HG02610 (cell line): ENCODE results near the gene SERPINA1.
"Not testable (repeated sequence)": the region's sequence is repeated elsewhere in the genome, so short reads cannot be mapped to it uniquely, and the experiment has no call there.

ENCODE experiments used
- ATAC-seq: cut with Tn5 transposase; IDR thresholded peaks from one replicate; pipeline ENCODE4 v1.9.1; 2021; ENCODE audit warnings: mild to moderate bottlenecking, moderate library complexity; ENCODE audit not compliant: unreplicated experiment

Gene SERPINA1

DNA sequence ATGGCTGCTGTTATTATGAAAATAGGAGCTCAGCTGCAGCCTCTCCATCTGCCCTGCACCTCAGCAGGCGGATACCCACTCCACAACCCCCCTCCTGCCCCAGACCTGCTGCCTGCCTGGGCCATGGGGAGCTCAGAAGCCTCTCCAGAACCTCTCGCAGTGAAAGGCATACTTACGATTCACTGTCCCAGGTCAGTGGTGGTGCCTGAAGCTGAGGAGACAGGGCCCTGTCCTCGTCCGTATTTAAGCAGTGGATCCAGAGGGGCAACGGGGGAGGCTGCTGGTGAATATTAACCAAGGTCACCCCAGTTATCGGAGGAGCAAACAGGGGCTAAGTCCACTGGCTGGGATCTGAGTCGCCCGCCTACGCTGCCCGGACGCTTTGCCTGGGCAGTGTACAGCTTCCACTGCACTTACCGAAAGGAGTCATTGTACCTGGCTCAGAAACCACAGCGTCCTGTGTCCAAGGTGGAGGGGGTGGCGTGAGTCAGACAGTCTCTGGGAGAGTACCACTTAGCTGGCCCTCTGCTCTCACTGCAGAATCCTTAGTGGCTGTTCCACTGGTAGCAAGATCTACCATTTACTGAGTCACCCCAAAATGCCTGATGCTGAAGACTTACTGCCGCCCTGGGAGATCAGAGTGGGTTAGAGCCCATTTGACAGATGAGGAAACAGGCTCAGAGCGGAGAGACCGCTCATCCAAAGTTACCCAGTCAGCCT, at the start of gene SERPINA1:
TSS of gene SERPINA1 (minus strand) at position 219 of the 720 bp plus-strand sequence. CDS start 5,365 bp downstream, outside the sequence.
- no peak for ATAC-seq

DNA sequence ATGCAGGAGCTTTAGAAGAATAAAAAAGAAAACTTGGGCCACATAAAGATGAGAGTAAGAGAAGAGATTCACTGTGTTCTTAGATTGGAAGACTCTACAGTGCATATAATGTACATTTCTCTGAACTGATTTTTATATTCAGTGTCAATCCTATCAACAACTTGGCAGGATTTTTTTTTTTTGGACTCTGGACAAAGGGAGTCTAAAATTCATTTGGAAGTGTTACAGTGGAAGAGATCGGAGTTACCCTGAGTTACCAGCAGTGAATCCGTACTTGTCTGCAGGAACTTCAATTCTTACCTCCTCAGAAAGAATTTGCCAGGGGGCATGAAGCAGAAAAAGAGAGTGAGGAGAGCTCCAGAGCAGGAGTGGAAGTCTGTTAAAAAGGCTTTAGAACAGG, 40.2 kb upstream of the SERPINA1 start:
- no peak for ATAC-seq

DNA sequence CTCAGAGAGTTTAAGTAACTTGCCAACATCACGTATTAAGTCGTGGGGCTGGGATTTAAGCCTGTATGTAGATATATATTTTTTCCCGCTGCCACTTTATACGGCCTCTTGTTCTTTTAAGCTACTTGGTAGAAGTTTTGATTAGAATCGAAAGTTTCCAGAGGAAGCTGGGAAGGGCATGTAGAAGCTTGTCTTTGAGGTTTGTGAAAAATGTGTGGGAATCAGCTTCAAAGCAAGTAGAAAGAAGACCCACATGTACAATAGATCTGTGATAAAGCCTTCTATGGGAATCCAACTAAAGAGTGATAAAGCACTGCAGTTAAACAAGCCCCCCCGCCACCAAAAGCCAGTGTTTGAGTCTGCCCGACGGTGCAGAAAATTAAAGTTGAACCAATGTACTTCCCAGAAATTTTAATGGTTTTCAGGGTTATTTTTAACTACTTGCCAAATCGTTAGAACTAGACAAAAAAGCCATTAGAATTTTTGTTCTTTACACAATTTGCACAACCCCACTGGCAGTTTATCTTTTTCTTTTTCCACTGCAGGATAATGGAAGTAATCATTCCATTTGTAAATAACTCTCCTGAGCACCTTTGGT, 38.7 kb upstream of the SERPINA1 start:
- no peak for ATAC-seq

GRCh38 chr14:94426526-94426925, 38.1 kb upstream of the SERPINA1 start:
- ATAC-seq = no peak

DNA sequence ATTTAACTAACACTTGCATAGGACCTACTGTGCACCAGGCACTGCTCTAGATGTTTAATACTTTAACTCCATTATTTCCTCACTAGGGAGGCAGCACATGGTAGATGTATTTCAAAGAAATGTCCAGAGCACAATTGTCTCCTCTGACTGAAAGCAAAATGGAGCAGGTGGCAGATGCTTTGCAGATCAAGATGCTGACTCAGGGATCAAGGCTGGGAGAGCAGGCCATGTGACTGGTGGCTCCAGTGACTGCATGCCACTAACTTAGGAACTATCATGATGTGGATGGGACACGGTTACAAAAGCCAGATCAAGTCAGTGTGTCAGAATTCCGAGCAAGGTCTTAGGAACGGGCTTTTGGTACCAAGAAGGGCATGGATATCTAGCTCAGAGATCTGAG, 36.0 kb upstream of the SERPINA1 start:
- ATAC-seq = no peak

GRCh38 chr14:94423453-94424056, 35.2 kb upstream of the SERPINA1 start:
- no peak for ATAC-seq

DNA sequence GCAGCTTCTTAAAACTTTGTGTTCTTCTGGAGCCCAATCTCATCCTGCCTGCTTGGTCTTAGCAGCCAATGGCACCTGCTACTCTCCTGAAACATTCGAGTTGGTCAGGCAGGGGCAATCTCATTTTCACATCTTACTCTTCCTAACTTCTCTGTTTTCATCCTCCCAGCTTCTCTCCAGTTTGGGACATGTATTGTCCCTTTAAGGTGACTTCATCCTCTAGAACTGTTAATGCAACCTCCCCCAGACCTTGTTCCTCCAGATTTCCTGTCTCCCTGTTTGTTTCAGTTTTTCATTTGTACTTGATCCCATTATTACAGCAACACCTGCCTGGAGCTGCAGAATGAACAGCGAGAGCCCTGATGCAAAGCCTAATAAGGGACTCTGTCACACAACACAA, 32.9 kb upstream of the SERPINA1 start:
- ATAC-seq = no peak

- not testable (repeated sequence) for ATAC-seq
Measured at GRCh38 chr14:94417497-94418205, 29.2 kb upstream of the SERPINA1 start.

- no peak for ATAC-seq
Measured at GRCh38 chr14:94412671-94413638, 24.6 kb upstream of the SERPINA1 start.

DNA sequence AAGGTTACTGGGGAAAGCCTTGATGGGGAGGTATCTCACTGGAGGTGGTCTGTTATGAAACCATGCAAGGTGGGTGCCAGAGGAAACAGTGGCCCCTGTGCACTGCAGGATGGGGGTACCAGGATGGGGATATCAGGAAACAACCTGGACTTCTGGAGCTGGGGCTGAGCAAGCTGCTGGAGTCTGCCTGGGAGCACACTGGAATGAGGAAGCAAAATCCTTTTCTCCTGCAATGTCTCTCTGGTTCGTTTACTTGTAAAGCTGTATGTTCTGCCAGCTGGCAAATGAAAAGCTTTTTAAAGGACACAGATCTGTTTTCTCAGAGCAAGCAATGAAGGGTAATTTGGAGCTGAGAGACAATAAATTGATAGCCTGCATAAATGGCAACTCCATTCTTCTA, 23.2 kb upstream of the SERPINA1 start:
- no peak for ATAC-seq

DNA sequence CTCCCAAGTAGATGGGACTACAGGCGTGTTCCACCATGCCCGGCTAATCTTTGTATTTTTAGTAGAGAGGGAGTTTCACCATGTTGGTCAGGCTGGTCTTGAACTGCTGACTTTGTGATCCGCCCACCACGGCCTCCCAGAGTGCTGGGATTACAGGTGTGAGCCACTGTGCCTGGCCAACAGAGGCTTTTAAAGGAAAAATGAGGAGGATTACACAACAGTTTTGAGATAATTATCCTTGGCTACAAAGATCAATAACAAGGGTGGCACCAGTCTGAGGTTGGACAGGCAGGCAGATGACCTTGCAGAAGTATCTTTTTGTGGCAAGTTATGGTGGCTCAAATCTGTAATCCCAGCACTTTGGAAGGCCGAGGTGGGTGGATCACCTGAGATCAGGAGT, 21.0 kb upstream of the SERPINA1 start:
- ATAC-seq = not testable (repeated sequence)

DNA sequence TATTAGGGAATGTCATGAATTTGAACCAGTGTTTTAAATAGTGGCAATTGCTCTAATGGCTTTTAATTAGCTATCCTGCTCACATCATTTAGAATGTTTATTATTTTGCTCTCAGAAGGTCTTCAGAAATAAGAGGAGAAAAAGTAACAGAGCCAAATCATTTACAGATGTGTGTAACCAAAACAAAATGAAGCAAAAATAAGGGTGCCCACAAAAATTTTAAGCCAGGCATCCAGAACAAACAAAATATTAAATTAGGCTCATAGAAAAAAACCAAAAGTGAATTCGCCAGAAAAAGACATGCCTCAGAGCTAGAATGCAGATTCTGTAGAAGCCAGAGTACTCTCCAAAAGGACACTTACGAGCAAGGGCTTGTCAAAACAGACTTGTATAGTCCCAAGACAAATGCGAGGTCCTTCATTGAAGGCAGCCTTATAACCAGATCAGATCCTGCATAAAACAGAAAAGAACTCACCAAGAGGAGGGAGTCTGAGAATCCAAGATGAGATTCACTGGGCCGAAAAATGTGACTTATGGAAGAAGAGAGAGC, 20.2 kb upstream of the SERPINA1 start:
- ATAC-seq = no peak

DNA sequence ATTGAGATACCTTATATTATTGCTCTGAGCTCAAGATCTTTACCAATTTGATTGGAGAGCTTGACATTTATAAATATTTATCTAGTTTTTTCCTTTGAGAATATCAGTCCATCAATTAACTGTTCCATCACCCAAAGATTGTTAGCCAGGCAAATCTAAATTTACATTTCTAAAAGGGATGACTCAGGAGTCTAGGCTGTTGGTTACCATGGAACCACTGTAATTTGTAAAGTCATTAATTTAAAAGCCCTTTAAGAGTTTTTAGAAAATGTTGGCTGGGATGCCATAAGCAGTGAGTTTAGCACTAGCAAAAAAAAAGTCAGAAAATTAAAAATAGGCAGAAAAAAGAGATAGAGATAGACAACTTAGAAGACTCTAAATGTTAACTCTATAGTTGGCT, 19.5 kb upstream of the SERPINA1 start:
- no peak for ATAC-seq

DNA sequence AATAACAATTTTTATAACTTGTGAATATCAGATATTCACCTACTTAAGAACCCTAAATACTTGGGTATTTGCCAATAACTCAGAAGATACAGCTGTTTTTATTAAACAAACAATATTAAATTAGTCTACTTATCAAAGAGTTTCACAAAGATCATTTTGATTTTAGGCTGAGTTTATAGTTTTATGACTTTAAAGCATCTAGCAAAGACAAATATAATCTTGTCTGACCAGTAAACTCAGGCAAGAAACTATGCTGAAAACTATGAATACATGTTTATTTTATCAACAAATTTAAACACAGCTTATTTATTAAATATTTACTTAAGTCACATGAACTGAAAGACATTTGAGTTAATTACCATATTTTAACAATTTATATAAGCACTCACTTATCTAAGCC, 18.5 kb upstream of the SERPINA1 start:
- ATAC-seq = no peak

GRCh38 chr14:94405486-94405885, 17.1 kb upstream of the SERPINA1 start:
- no peak for ATAC-seq

DNA sequence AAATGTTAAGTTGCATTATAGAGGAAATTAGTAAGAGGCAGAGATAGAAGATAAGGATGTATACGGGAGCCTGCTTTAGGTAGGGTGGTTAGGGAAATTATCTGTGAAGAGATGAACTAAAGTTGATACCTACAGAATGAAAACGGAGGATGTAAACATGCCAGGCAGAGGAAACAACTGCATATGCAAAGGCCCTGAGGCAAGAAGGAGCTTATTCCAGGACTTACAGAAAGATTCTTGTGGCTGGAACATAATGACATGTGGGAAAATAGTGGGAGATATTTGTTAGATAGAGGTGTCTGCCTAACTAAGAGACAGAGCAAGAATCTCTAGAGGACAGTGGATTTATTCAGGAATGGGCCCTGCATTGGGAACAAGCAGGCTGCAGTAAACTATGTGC, 16.2 kb upstream of the SERPINA1 start:
- no peak for ATAC-seq

GRCh38 chr14:94403312-94403932, 15.0 kb upstream of the SERPINA1 start:
- ATAC-seq = no peak

DNA sequence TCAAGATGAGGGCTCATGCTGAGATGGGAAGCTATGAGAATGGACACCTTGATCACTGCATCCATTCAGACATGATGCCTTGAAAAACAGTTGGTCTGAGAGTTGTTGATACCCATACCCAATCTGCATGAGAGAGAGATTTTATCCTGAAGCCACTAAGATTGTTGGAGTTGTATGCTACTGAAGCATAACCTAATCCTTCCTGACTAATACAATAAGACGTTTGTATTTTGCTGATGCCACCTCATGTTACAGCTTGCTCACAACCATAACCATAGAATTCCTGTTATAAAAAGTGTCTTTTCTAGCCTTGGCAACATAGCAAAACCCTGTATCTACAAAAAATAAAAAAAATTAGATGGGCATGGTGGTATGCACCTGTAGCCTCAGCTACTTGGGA, 12.7 kb upstream of the SERPINA1 start:
- no peak for ATAC-seq

- no peak for ATAC-seq
Measured at GRCh38 chr14:94400422-94400841, 12.0 kb upstream of the SERPINA1 start.

DNA sequence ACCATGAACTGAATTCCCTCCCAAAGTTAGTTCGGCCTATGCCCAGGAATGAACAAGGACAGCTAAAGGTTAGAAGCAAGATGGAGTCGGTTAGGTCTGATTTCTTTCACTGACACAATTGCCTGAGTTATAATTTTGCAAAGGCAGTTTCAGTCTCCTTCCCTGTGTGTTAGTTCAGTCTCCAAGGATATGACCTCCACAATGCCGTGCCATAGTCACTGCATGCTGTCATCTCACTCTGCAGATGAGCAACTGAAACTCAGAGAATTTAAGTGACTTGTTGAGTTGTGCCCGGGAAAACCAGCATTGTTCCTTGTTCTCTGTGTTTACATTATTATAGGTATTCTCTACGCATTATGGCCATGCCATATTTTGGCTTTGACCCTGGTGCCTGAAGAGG, 10.1 kb upstream of the SERPINA1 start:
- ATAC-seq = no peak
